Erythroblast (primary cell): ENCODE measurements around the gene RASEF.

Experiments
- GATA1 ChIP-seq: IDR thresholded peaks from 2 replicates; pipeline ENCODE4 v1.6.1; 2011; ENCODE audit warnings: low read depth, mild to moderate bottlenecking, control low read depth, low read length, moderate library complexity
- POLR2A ChIP-seq: IDR thresholded peaks from 2 replicates; pipeline ENCODE4 v1.6.1; 2011; ENCODE audit warnings: mild to moderate bottlenecking, low read length

DNA sequence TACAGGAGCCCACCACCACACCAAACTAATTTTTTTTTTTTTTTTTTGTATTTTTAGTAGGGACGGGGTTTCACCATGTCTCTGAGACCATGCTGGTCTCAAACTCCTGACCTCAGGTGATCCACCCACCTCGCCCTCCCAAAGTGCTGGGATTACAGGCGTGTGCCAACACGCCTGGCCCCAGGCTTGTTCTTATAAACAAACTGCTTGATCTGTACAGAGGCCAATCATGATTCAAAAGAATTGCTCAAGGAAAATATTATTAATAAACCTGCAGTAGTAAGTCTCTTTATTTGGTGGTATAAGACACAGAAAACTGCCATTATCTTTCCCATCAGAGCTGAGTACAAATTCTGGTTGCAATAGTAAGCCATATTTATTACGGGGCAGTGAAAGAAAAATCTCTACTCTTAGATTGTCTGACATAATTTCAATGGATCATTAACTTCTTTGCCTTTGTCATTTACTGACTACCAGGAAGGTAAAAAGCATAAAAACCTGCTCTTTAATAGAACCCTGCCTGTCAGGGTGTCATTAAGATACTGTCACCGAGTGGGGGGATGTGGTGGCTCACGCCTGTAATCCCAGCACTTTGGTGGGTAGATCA lies 33.3 kb downstream of the RASEF start:
- TF ChIP-seq POLR2A = no peak
- TF ChIP-seq GATA1 = no peak
